Stimulated activated CD8-positive, alpha-beta memory T cell treated with anti-CD3 and anti-CD28 coated beads, Interleukin-4, amount 100 ng/mL, for 24 hours (primary cell): ENCODE data around the gene EDA.
"Not testable (repeated sequence)": the region's sequence is repeated elsewhere in the genome, so short reads cannot be mapped to it uniquely, and the experiment has no call there.

Source experiments
- DNase-seq: peaks from one replicate; pipeline ENCODE4 v3.0.0-alpha.2; 2020; ENCODE audit warnings: low read depth

EDA gene

GRCh38 chrX:69959712-69960111, 343.8 kb downstream of the EDA start:
- no peak for DNase-seq

GRCh38 chrX:69961365-69962072, 345.6 kb downstream of the EDA start:
- DNase-seq, result no peak

GRCh38 chrX:69968950-69969349, 353.0 kb downstream of the EDA start:
- DNase-seq, result no peak

- DNase-seq, result no peak
Measured at GRCh38 chrX:69969460-69969859, 353.5 kb downstream of the EDA start.

- DNase-seq, result no peak
Measured at GRCh38 chrX:69987691-69988090, 371.8 kb downstream of the EDA start.

- no peak for DNase-seq
Measured at GRCh38 chrX:69988955-69989394, 373.1 kb downstream of the EDA start.

- no peak for DNase-seq
Measured at GRCh38 chrX:69991685-69992084, 375.8 kb downstream of the EDA start.

- DNase-seq, result no peak
Measured at GRCh38 chrX:69993494-69993893, 377.6 kb downstream of the EDA start.

- no peak for DNase-seq
Measured at GRCh38 chrX:69995362-69996112, 379.6 kb downstream of the EDA start.

GRCh38 chrX:69996113-69996468, 380.2 kb downstream of the EDA start:
- no peak for DNase-seq

GRCh38 chrX:69998299-69998698, 382.4 kb downstream of the EDA start:
- DNase-seq, result not testable (repeated sequence)

- DNase-seq, result no peak
Measured at GRCh38 chrX:70001269-70001668, 385.4 kb downstream of the EDA start.

GRCh38 chrX:70001708-70002341, 385.9 kb downstream of the EDA start:
- DNase-seq, result no peak

GRCh38 chrX:70007946-70008345, 392.0 kb downstream of the EDA start:
- no peak for DNase-seq

- DNase-seq, result no peak
Measured at GRCh38 chrX:70009049-70009448, 393.1 kb downstream of the EDA start.

- DNase-seq, result no peak
Measured at GRCh38 chrX:70009970-70010369, 394.1 kb downstream of the EDA start.

GRCh38 chrX:70012756-70013155, 396.8 kb downstream of the EDA start:
- DNase-seq, result no peak

GRCh38 chrX:70013466-70014381, 397.8 kb downstream of the EDA start:
- no peak for DNase-seq

GRCh38 chrX:70016513-70016912, 400.6 kb downstream of the EDA start:
- no peak for DNase-seq

GRCh38 chrX:70022616-70023015, 406.7 kb downstream of the EDA start:
- DNase-seq, result no peak

GRCh38 chrX:70025464-70025863, 409.6 kb downstream of the EDA start:
- DNase-seq, result no peak
